ENCODE measurements around the gene ATP6V1G2. TPM values are rescaled to one million over a fixed set of nuclear protein-coding genes. Genes with fewer than 3 reads are reported as not detected.

ATP6V1G2 gene
- total and polyA plus RNA-seq, 2 of the 8 experiments (the other 6 are each of a cell fraction or from before 2014, with no cell fraction given): 3.0 to 5.7 TPM

DNA sequence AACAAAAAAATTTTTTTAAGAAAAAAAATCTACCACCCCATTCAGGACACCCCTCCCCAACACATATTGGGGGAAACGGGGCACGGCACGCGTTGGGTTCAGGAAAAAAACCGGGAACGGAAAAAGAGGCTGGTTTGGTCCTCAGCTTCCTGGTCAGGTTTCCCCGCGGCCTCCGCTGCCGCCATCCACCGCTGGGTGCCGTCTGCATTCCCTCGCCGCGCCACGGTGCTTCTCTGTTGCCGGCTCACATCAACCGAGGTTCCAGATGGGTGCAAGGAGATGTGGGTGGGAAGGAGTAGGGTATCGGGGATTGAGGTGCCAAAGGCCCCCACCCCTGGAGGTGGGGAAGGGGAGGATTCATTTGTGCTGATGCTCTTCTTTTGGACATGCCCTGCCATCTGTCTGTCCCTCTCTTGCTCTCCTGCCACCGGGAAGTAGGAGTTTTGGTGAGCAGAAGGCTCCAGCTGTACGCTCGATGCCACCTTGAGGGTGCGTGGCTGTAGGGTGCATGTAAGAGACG lies 11.8 kb downstream of the ATP6V1G2 start (continued):
- TF ChIP-seq CHD2 (IDR thresholded peaks at IDR 0.05; ENCODE audit: low read length) (no peak), SRF (IDR thresholded peaks at IDR 0.05; ENCODE audit: low read depth, low read length) (no peak), ASH2L (IDR thresholded peaks at IDR 0.05; ENCODE audit: low read length) (no peak), MAFK (IDR thresholded peaks at IDR 0.05; ENCODE audit: low read depth, low read length) (no peak), TEAD4 (IDR thresholded peaks at IDR 0.05; ENCODE audit: low read depth, low read length) (no peak), SIX5 (IDR thresholded peaks at IDR 0.05; ENCODE audit: low read depth, low read length) (no peak), EP300 (IDR thresholded peaks at IDR 0.05; ENCODE audit: borderline replicate concordance in 1 of 2, low read depth in 2 of 2, low read length in 2 of 2) (no peak), TBP (IDR thresholded peaks at IDR 0.05; ENCODE audit: low read depth, low read length) (no peak), CHD1 (IDR thresholded peaks at IDR 0.05; ENCODE audit: low read depth, low read length) (no peak), CBX5 (IDR thresholded peaks at IDR 0.05; ENCODE audit: low read depth, low read length) (no peak), CEBPB (IDR thresholded peaks at IDR 0.05; ENCODE audit: low read depth, low read length) (no peak)
- TF ChIP-seq, protein P1, sequence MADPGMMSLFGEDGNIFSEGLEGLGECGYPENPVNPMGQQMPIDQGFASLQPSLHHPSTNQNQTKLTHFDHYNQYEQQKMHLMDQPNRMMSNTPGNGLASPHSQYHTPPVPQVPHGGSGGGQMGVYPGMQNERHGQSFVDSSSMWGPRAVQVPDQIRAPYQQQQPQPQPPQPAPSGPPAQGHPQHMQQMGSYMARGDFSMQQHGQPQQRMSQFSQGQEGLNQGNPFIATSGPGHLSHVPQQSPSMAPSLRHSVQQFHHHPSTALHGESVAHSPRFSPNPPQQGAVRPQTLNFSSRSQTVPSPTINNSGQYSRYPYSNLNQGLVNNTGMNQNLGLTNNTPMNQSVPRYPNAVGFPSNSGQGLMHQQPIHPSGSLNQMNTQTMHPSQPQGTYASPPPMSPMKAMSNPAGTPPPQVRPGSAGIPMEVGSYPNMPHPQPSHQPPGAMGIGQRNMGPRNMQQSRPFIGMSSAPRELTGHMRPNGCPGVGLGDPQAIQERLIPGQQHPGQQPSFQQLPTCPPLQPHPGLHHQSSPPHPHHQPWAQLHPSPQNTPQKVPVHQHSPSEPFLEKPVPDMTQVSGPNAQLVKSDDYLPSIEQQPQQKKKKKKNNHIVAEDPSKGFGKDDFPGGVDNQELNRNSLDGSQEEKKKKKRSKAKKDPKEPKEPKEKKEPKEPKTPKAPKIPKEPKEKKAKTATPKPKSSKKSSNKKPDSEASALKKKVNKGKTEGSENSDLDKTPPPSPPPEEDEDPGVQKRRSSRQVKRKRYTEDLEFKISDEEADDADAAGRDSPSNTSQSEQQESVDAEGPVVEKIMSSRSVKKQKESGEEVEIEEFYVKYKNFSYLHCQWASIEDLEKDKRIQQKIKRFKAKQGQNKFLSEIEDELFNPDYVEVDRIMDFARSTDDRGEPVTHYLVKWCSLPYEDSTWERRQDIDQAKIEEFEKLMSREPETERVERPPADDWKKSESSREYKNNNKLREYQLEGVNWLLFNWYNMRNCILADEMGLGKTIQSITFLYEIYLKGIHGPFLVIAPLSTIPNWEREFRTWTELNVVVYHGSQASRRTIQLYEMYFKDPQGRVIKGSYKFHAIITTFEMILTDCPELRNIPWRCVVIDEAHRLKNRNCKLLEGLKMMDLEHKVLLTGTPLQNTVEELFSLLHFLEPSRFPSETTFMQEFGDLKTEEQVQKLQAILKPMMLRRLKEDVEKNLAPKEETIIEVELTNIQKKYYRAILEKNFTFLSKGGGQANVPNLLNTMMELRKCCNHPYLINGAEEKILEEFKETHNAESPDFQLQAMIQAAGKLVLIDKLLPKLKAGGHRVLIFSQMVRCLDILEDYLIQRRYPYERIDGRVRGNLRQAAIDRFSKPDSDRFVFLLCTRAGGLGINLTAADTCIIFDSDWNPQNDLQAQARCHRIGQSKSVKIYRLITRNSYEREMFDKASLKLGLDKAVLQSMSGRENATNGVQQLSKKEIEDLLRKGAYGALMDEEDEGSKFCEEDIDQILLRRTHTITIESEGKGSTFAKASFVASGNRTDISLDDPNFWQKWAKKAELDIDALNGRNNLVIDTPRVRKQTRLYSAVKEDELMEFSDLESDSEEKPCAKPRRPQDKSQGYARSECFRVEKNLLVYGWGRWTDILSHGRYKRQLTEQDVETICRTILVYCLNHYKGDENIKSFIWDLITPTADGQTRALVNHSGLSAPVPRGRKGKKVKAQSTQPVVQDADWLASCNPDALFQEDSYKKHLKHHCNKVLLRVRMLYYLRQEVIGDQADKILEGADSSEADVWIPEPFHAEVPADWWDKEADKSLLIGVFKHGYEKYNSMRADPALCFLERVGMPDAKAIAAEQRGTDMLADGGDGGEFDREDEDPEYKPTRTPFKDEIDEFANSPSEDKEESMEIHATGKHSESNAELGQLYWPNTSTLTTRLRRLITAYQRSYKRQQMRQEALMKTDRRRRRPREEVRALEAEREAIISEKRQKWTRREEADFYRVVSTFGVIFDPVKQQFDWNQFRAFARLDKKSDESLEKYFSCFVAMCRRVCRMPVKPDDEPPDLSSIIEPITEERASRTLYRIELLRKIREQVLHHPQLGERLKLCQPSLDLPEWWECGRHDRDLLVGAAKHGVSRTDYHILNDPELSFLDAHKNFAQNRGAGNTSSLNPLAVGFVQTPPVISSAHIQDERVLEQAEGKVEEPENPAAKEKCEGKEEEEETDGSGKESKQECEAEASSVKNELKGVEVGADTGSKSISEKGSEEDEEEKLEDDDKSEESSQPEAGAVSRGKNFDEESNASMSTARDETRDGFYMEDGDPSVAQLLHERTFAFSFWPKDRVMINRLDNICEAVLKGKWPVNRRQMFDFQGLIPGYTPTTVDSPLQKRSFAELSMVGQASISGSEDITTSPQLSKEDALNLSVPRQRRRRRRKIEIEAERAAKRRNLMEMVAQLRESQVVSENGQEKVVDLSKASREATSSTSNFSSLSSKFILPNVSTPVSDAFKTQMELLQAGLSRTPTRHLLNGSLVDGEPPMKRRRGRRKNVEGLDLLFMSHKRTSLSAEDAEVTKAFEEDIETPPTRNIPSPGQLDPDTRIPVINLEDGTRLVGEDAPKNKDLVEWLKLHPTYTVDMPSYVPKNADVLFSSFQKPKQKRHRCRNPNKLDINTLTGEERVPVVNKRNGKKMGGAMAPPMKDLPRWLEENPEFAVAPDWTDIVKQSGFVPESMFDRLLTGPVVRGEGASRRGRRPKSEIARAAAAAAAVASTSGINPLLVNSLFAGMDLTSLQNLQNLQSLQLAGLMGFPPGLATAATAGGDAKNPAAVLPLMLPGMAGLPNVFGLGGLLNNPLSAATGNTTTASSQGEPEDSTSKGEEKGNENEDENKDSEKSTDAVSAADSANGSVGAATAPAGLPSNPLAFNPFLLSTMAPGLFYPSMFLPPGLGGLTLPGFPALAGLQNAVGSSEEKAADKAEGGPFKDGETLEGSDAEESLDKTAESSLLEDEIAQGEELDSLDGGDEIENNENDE (IDR thresholded peaks at IDR 0.05; ENCODE audit: insufficient replicate concordance, low read length): no peak

Data from H1 (cell line).